Measurements from ENCODE around the gene CDH4.

CDH4 gene

DNA sequence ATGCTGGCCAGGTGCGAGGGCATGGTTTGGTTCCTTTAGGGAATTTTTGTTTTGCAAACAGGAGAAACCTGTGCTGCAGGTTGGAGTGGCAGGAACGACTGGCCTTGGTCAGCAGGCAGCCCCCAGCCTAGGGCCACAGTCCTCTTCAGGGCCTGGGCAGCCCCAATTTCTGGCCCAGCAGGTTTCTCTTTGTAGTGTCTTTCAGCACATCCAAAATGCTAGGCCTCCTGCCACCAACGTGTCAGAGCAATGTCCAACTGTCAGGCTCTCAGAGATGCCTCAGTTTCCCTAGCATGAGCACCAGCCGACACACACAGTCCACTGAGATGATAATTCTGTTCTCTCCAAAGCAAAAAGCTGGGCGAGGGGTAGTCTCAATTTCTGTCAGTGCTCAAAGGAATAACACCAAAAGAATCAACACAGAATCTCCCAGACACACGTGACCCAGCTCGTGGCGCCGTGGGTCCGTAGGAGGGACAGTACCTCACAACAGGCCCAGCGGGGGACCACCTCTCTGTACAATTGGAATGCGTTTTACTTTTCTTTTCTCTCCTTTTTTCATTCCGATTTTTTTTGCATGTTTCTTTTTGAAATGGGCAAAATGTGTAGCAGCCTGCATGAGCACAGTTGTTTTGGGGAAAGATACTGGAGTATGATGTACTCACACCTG, 687.8 kb downstream of the CDH4 start:
- DNase-seq (ENCODE audit: low spot score), result no peak
- Histone ChIP-seq H3K27ac (replicated peaks; ENCODE audit: low read length) (no peak overlapping the region), H4K91ac (ENCODE audit: low read depth, low read length, poor library complexity) (no peak overlapping the region), H2BK12ac (ENCODE audit: low read length) (no peak overlapping the region), H2BK5ac (ENCODE audit: low read length) (no peak overlapping the region), H3K23ac (ENCODE audit: low read depth, low read length, poor library complexity) (no peak overlapping the region), H3K4me1 (ENCODE audit: control insufficient read depth in 2 of 2, insufficient read depth in 1 of 2, low read depth in 1 of 2, low read length in 2 of 2) (peaks cover 0 to 4% of the 10 kb centered on the region in 2 donors), H3K4ac (ENCODE audit: low read length) (no peak overlapping the region), H2BK15ac (ENCODE audit: low read length) (no peak overlapping the region), H2AFZ (ENCODE audit: low read length) (no peak overlapping the region), H3K79me1 (ENCODE audit: low read depth, low read length) (no peaks in the 10 kb centered on the region), H3K14ac (ENCODE audit: low read length) (no peak overlapping the region), H3K27me3 (ENCODE audit: control insufficient read depth in 3 of 3, insufficient read depth in 3 of 3, low read depth in 1 of 3, low read length in 3 of 3) (no peaks in the 10 kb centered on the region), H2BK120ac (ENCODE audit: low read depth, low read length) (no peak overlapping the region), H3K18ac (ENCODE audit: low read length) (no peak overlapping the region), H4K8ac (ENCODE audit: low read depth, low read length) (no peak overlapping the region), H3K36me3 (replicated peaks in 1 of 2; ENCODE audit: control insufficient read depth in 2 of 2, insufficient read depth in 2 of 2, low read length in 2 of 2) (no peaks in the 10 kb centered on the region), H2AK5ac (ENCODE audit: low read depth, low read length) (no peak overlapping the region), H3K9ac (ENCODE audit: low read depth, low read length, poor library complexity) (no peak overlapping the region), H3K4me3 (ENCODE audit: low read length in 2 of 2) (no peak overlapping the region), H3K4me2 (ENCODE audit: insufficient read depth, low read length, poor library complexity, severe bottlenecking) (no peak overlapping the region), H3K9me3 (replicated peaks in 1 of 2; ENCODE audit: control insufficient read depth in 2 of 2, insufficient read depth in 1 of 2, low read depth in 1 of 2, low read length in 2 of 2) (no peaks in the 10 kb centered on the region)
- WGBS, 2 donors (ENCODE audit: extremely low coverage in 2 of 2, insufficient read length in 2 of 2, insufficient replicate concordance in 1 of 2), result no CpG with 5 or more reads among the region's 13 CpGs

DNA sequence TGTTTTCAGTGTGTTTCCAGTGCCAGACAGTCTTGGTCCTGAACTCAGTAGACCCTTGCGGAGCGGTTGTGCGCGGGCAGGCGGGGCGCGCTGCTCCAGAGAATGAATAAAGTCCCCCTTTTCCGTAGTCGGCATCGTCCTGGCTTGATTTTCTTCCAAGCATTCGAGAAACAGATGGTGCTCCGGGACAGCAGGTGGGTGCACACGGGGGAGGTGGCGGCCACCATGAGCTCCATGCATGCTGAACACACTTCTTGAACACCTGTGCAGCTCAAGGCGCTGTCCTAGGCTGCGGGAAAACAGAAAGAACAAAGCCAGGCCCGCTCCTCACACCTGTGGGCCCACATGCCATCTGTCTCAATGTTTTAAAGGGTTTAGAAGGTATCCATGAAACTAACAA, 688.4 kb downstream of the CDH4 start:
- Histone ChIP-seq H3K4me1 (ENCODE audit: control insufficient read depth in 2 of 2, insufficient read depth in 1 of 2, low read depth in 1 of 2, low read length in 2 of 2) (peaks cover 0 to 1% of the 10 kb centered on the region in 2 donors), H3K79me1 (ENCODE audit: low read depth, low read length) (no peaks in the 10 kb centered on the region), H2BK5ac (ENCODE audit: low read length) (no peak overlapping the region), H3K23ac (ENCODE audit: low read depth, low read length, poor library complexity) (no peak overlapping the region), H3K27me3 (ENCODE audit: control insufficient read depth in 3 of 3, insufficient read depth in 3 of 3, low read depth in 1 of 3, low read length in 3 of 3) (no peaks in the 10 kb centered on the region), H3K4me2 (ENCODE audit: insufficient read depth, low read length, poor library complexity, severe bottlenecking) (no peak overlapping the region), H2BK120ac (ENCODE audit: low read depth, low read length) (no peak overlapping the region), H2AFZ (ENCODE audit: low read length) (no peak overlapping the region), H2BK12ac (ENCODE audit: low read length) (no peak overlapping the region), H2AK5ac (ENCODE audit: low read depth, low read length) (no peak overlapping the region), H3K14ac (ENCODE audit: low read length) (no peak overlapping the region), H3K9me3 (replicated peaks in 1 of 2; ENCODE audit: control insufficient read depth in 2 of 2, insufficient read depth in 1 of 2, low read depth in 1 of 2, low read length in 2 of 2) (no peaks in the 10 kb centered on the region), H2BK15ac (ENCODE audit: low read length) (no peak overlapping the region), H3K18ac (ENCODE audit: low read length) (peak overlapping the region; percentile 24), H3K4ac (ENCODE audit: low read length) (no peak overlapping the region), H3K36me3 (replicated peaks in 1 of 2; ENCODE audit: control insufficient read depth in 2 of 2, insufficient read depth in 2 of 2, low read length in 2 of 2) (no peaks in the 10 kb centered on the region), H3K4me3 (ENCODE audit: low read length in 2 of 2) (no peak overlapping the region), H3K27ac (replicated peaks; ENCODE audit: low read length) (no peak overlapping the region), H4K91ac (ENCODE audit: low read depth, low read length, poor library complexity) (no peak overlapping the region), H3K9ac (ENCODE audit: low read depth, low read length, poor library complexity) (no peak overlapping the region), H4K8ac (ENCODE audit: low read depth, low read length) (no peak overlapping the region)
- no peak for DNase-seq (ENCODE audit: low spot score)
- no CpG with 5 or more reads among the region's 17 CpGs for WGBS, 2 donors (ENCODE audit: extremely low coverage in 2 of 2, insufficient read length in 2 of 2, insufficient replicate concordance in 1 of 2)

DNA sequence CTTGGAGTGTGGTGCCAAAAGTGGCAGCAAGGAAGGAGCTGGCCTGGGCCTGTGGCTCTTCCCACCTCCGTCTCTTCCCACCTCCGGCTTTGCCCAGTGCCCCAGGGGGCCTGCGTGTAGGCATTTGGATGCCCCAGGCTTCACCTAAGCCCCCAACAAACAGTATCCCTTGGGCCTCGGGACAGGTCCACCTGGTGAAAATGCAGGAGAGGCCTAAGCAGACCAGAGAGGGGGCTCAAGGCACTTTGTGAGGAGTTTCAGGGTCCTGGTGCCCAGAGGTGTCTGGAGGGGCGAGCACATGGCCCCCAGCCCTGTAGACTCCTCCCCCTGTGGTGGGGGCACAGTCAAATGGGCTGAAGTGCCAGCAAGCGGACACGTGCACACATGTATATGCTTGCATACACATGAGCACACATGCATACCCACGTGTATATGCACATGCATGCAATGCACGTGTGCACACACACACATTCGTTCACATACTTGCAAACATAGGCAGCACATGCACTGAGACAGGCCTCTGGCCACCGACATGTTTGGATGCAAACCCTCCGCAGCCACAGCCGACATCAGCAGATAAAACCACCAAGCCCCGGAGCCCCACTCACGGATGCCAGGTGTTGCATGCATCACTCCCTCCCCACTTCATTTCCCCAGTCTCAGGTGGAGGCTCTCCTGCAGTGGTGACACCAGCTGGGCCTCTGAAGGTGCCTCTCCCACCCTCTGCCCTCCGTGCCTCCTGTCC, 689.1 kb downstream of the CDH4 start:
- Histone ChIP-seq H3K9me3 (replicated peaks in 1 of 2; ENCODE audit: control insufficient read depth in 2 of 2, insufficient read depth in 1 of 2, low read depth in 1 of 2, low read length in 2 of 2) (no peaks in the 10 kb centered on the region), H3K9ac (ENCODE audit: low read depth, low read length, poor library complexity) (no peak overlapping the region), H3K18ac (ENCODE audit: low read length) (peak overlapping the region; percentile 20), H3K79me1 (ENCODE audit: low read depth, low read length) (no peaks in the 10 kb centered on the region), H3K4me3 (ENCODE audit: low read length in 2 of 2) (no peak overlapping the region), H3K14ac (ENCODE audit: low read length) (peak overlapping the region; percentile 82), H3K4me2 (ENCODE audit: insufficient read depth, low read length, poor library complexity, severe bottlenecking) (no peak overlapping the region), H2BK15ac (ENCODE audit: low read length) (no peak overlapping the region), H2BK12ac (ENCODE audit: low read length) (no peak overlapping the region), H3K4me1 (ENCODE audit: control insufficient read depth in 2 of 2, insufficient read depth in 1 of 2, low read depth in 1 of 2, low read length in 2 of 2) (peaks cover 0 to 1% of the 10 kb centered on the region in 2 donors), H3K27ac (replicated peaks; ENCODE audit: low read length) (no peak overlapping the region), H2AFZ (ENCODE audit: low read length) (no peak overlapping the region), H3K27me3 (ENCODE audit: control insufficient read depth in 3 of 3, insufficient read depth in 3 of 3, low read depth in 1 of 3, low read length in 3 of 3) (no peaks in the 10 kb centered on the region), H2AK5ac (ENCODE audit: low read depth, low read length) (no peak overlapping the region), H4K91ac (ENCODE audit: low read depth, low read length, poor library complexity) (no peak overlapping the region), H2BK120ac (ENCODE audit: low read depth, low read length) (no peak overlapping the region), H2BK5ac (ENCODE audit: low read length) (no peak overlapping the region), H3K4ac (ENCODE audit: low read length) (no peak overlapping the region), H3K36me3 (replicated peaks in 1 of 2; ENCODE audit: control insufficient read depth in 2 of 2, insufficient read depth in 2 of 2, low read length in 2 of 2) (no peaks in the 10 kb centered on the region), H4K8ac (ENCODE audit: low read depth, low read length) (no peak overlapping the region), H3K23ac (ENCODE audit: low read depth, low read length, poor library complexity) (peak overlapping the region; percentile 4)
- no CpG with 5 or more reads among the region's 16 CpGs for WGBS, 2 donors (ENCODE audit: extremely low coverage in 2 of 2, insufficient read length in 2 of 2, insufficient replicate concordance in 1 of 2)
- no peak for DNase-seq (ENCODE audit: low spot score)

DNA sequence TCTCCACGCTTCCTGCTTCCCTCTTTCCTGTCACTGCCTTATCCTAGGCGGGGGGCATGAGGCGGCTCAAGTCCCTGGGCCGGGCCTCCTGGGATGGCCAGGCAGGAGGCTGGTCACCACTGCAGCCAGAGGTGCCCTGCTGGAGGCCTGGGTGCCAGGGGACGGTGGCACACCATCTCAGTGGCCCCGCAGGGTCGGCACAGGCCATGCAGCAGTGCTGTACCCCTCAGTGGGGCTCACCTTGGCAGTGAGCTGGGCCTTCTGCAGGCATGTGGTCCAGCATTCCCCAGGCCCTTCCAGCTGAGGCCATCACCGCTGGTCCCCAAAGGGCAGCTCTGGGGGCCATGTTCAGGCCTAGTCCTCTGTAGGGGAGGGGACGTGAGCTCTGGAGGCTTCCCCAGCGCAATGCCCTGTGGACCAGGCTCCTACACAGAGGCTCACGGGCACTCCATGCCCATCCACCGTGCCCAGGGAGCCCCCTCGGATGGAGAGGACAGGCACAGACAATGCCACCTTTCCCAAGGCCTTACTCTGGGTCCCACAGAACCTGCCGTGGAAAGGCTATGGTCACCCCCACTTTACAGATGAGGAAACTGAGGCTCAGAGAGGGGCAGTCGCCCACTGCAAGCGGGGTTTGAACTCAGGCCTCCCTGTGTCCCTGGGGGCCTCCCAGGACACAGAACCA, 689.8 kb downstream of the CDH4 start:
- WGBS, 2 donors (ENCODE audit: extremely low coverage in 2 of 2, insufficient read length in 2 of 2, insufficient replicate concordance in 1 of 2), result no CpG with 5 or more reads among the region's 16 CpGs

More for the DNA sequence above, 689.8 kb downstream of the CDH4 start:
- Histone ChIP-seq H3K79me1 (ENCODE audit: low read depth, low read length) (no peaks in the 10 kb centered on the region), H3K23ac (ENCODE audit: low read depth, low read length, poor library complexity) (no peak overlapping the region), H2BK15ac (ENCODE audit: low read length) (no peak overlapping the region), H2AFZ (ENCODE audit: low read length) (no peak overlapping the region), H4K91ac (ENCODE audit: low read depth, low read length, poor library complexity) (no peak overlapping the region), H3K27me3 (ENCODE audit: control insufficient read depth in 3 of 3, insufficient read depth in 3 of 3, low read depth in 1 of 3, low read length in 3 of 3) (no peaks in the 10 kb centered on the region), H2BK12ac (ENCODE audit: low read length) (no peak overlapping the region), H3K14ac (ENCODE audit: low read length) (peak overlapping the region; percentile 82), H3K36me3 (replicated peaks in 1 of 2; ENCODE audit: control insufficient read depth in 2 of 2, insufficient read depth in 2 of 2, low read length in 2 of 2) (no peaks in the 10 kb centered on the region), H3K9ac (ENCODE audit: low read depth, low read length, poor library complexity) (no peak overlapping the region), H3K4me1 (ENCODE audit: control insufficient read depth in 2 of 2, insufficient read depth in 1 of 2, low read depth in 1 of 2, low read length in 2 of 2) (no peaks in the 10 kb centered on the region), H3K4ac (ENCODE audit: low read length) (no peak overlapping the region), H2AK5ac (ENCODE audit: low read depth, low read length) (peak overlapping the region; percentile 61), H2BK120ac (ENCODE audit: low read depth, low read length) (no peak overlapping the region), H3K9me3 (replicated peaks in 1 of 2; ENCODE audit: control insufficient read depth in 2 of 2, insufficient read depth in 1 of 2, low read depth in 1 of 2, low read length in 2 of 2) (no peaks in the 10 kb centered on the region), H3K4me2 (ENCODE audit: insufficient read depth, low read length, poor library complexity, severe bottlenecking) (no peak overlapping the region), H3K18ac (ENCODE audit: low read length) (peak overlapping the region; percentile 71), H3K4me3 (ENCODE audit: low read length in 2 of 2) (no peak overlapping the region), H2BK5ac (ENCODE audit: low read length) (no peak overlapping the region), H3K27ac (replicated peaks; ENCODE audit: low read length) (no peak overlapping the region), H4K8ac (ENCODE audit: low read depth, low read length) (no peak overlapping the region)
- DNase-seq (ENCODE audit: low spot score), result no peak
